Mammary microvascular endothelial cell (primary cell): Measurements from ENCODE around the gene C3. TPM values are rescaled to one million over a fixed set of nuclear protein-coding genes. Genes with fewer than 3 reads are reported as not detected.

Experiments used
- total RNA-seq: library from RNA; depleted of rRNA; stranded (reverse); fragments of >200 nt; gene quantifications from 2 replicates; pipeline ENCODE4 v1.2.3, GENCODE V29; 2015

The C3 gene
- 1.1 and 2.3 TPM in 2 replicates for total RNA-seq

GRCh38 chr19:6720369-6721137, at the start of gene C3:
TSS of gene C3 (minus strand) at chr19:6720650. CDS start at chr19:6720589, 61 bp downstream.

GRCh38 chr19:6767357-6768235, 47.1 kb upstream of the C3 start, which contains the start of gene SH2D3A:
TSS of gene SH2D3A (minus strand) at chr19:6767435. CDS start at chr19:6763748, 3,687 bp downstream.

GRCh38 chr19:6739390-6739882, 19.0 kb upstream of the C3 start, which contains the start of gene TRIP10:
TSS of gene TRIP10 (plus strand) at chr19:6739680. CDS start at chr19:6739762, 82 bp downstream.

GRCh38 chr19:6737284-6737872, 16.9 kb upstream of the C3 start, which contains the start of gene GPR108:
TSS of gene GPR108 (minus strand) at chr19:6737580. CDS start at chr19:6737576, 4 bp downstream.

Other genes with a start within 250 kb of the C3 start
- not detected in 2 replicates for gene DENND1C, start 238.9 kb downstream of the C3 start, total RNA-seq
- gene TUBB4A, start 218.3 kb downstream of the C3 start, total RNA-seq, result not detected in 2 replicates
- 1.0 and 1.3 TPM in 2 replicates for gene TNFSF9, start 189.6 kb downstream of the C3 start, total RNA-seq
- 0.33 and 2.8 TPM in 2 replicates for gene CD70, start 129.5 kb downstream of the C3 start, total RNA-seq
- not detected in 2 replicates for gene TNFSF14, start 50.5 kb downstream of the C3 start, total RNA-seq
- 37.8 and 43.3 TPM in 2 replicates for gene GPR108, start 16.9 kb upstream of the C3 start, total RNA-seq
- 54.2 and 57.1 TPM in 2 replicates for gene TRIP10, start 19.0 kb upstream of the C3 start, total RNA-seq
- gene SH2D3A, start 46.8 kb upstream of the C3 start, total RNA-seq, result 1.2 and 2.1 TPM in 2 replicates
- gene VAV1, start 52.1 kb upstream of the C3 start, total RNA-seq, result not detected in 2 replicates
- not detected in 2 replicates for gene ADGRE1, start 166.9 kb upstream of the C3 start, total RNA-seq